Mesenchymal stem cell (in vitro differentiated cells and primary cell): ENCODE measurements around the gene ASXL2.
A peak's percentile ranks its signal among the peaks of the same experiment; 100 is the strongest.

Experiments
- DNase-seq: peaks from one replicate; pipeline ENCODE4 v3.0.0-alpha.2; 2013
- H2AFZ ChIP-seq: one replicate; pipeline ENCODE4 v1.6.1; 2013; ENCODE audit warnings: low read depth, mild to moderate bottlenecking, control low read depth, inconsistent platforms, low read length, moderate library complexity
- H2AK5ac ChIP-seq: 2 replicates; pipeline ENCODE4 v1.6.1; 2013; ENCODE audit warnings: low read length, moderate library complexity, mild to moderate bottlenecking, inconsistent platforms; ENCODE audit not compliant: severe bottlenecking
- H2BK120ac ChIP-seq: one replicate; pipeline ENCODE4 v1.6.1; 2013; ENCODE audit warnings: low read depth, mild to moderate bottlenecking, inconsistent platforms, low read length, moderate library complexity
- H2BK12ac ChIP-seq, 2 experiments: one replicate each; pipeline ENCODE4 v1.6.1; 2013; ENCODE audit warnings: inconsistent platforms in 2 of 2, low read length in 2 of 2, mild to moderate bottlenecking in 2 of 2, moderate library complexity in 2 of 2, control low read depth in 1 of 2
- H2BK15ac ChIP-seq: one replicate; pipeline ENCODE4 v1.6.1; 2013; ENCODE audit warnings: mild to moderate bottlenecking, low read depth, inconsistent platforms; ENCODE audit not compliant: poor library complexity, severe bottlenecking
- H2BK5ac ChIP-seq: 2 replicates; pipeline ENCODE4 v1.6.1; 2013; ENCODE audit warnings: low read depth, mild to moderate bottlenecking, low read length, control low read depth, inconsistent platforms; ENCODE audit not compliant: poor library complexity, severe bottlenecking
- H3K14ac ChIP-seq, 2 experiments: one replicate each; pipeline ENCODE4 v1.6.1; 2013; ENCODE audit warnings: inconsistent platforms in 2 of 2, low read length in 2 of 2, control low read depth in 1 of 2, mild to moderate bottlenecking in 1 of 2, moderate library complexity in 1 of 2
- H3K18ac ChIP-seq, 2 experiments: one replicate each; pipeline ENCODE4 v1.6.1; 2013; ENCODE audit warnings: inconsistent platforms in 2 of 2, low read length in 2 of 2, control low read depth in 1 of 2, low read depth in 1 of 2, mild to moderate bottlenecking in 1 of 2
- H3K23ac ChIP-seq, 2 experiments: one replicate each; pipeline ENCODE4 v1.6.1; 2013; ENCODE audit warnings: inconsistent platforms in 2 of 2, low read length in 2 of 2, mild to moderate bottlenecking in 2 of 2, moderate library complexity in 2 of 2, control low read depth in 1 of 2
- H3K27ac ChIP-seq: 2 replicates; pipeline ENCODE4 v1.5.1; 2013; ENCODE audit warnings: mild to moderate bottlenecking, moderate library complexity, low read length, control low read depth, inconsistent platforms; ENCODE audit not compliant: poor library complexity, severe bottlenecking
- H3K27me3 ChIP-seq, 2 experiments: 2 replicates each; pipeline versions ENCODE4 v1.6.1 to v1.7.0; 2013; ENCODE audit warnings: low read length in 2 of 2, mild to moderate bottlenecking in 2 of 2, moderate library complexity in 2 of 2, control low read depth in 1 of 2, inconsistent platforms in 1 of 2; ENCODE audit not compliant: control insufficient read depth in 1 of 2, insufficient read depth in 1 of 2
- H3K36me3 ChIP-seq, 2 experiments: 2 replicates each; pipeline versions ENCODE4 v1.6.1 to v1.7.0; 2013; ENCODE audit warnings: low read length in 2 of 2, control low read depth in 1 of 2, inconsistent platforms in 1 of 2, low read depth in 1 of 2, mild to moderate bottlenecking in 1 of 2; ENCODE audit not compliant: insufficient read depth in 2 of 2, control insufficient read depth in 1 of 2
- H3K4ac ChIP-seq, 2 experiments: one replicate each; pipeline ENCODE4 v1.6.1; 2013; ENCODE audit warnings: inconsistent platforms in 2 of 2, low read length in 2 of 2, mild to moderate bottlenecking in 2 of 2, moderate library complexity in 2 of 2, control low read depth in 1 of 2, low read depth in 1 of 2
- H3K4me1 ChIP-seq: 2 replicates; pipeline ENCODE4 v1.6.1; 2013; ENCODE audit warnings: low read depth, low read length, control low read depth; ENCODE audit not compliant: control insufficient read depth, insufficient read depth
- H3K4me2 ChIP-seq: 2 replicates; pipeline ENCODE4 v1.6.1; 2013; ENCODE audit warnings: low read length, mild to moderate bottlenecking, inconsistent platforms; ENCODE audit not compliant: poor library complexity, severe bottlenecking
- H3K4me3 ChIP-seq, 2 experiments: 2 replicates each; pipeline versions ENCODE4 v1.5.1 to v1.7.0; 2013; ENCODE audit warnings: low read length in 2 of 2, mild to moderate bottlenecking in 2 of 2, control low read depth in 1 of 2, low read depth in 1 of 2; ENCODE audit not compliant: insufficient read depth in 1 of 2
- H3K79me1 ChIP-seq: replicated peaks from 2 replicates; pipeline ENCODE4 v1.6.1; 2013; ENCODE audit warnings: mild to moderate bottlenecking, control low read depth, low read length, inconsistent platforms; ENCODE audit not compliant: poor library complexity, severe bottlenecking
- H3K9ac ChIP-seq: 2 replicates; pipeline ENCODE4 v1.7.0; 2013; ENCODE audit warnings: mild to moderate bottlenecking, low read length, moderate library complexity
- H3K9me3 ChIP-seq: 2 replicates; pipeline ENCODE4 v1.7.0; 2013; ENCODE audit warnings: mild to moderate bottlenecking, low read length; ENCODE audit not compliant: control insufficient read depth
- H4K8ac ChIP-seq: one replicate; pipeline ENCODE4 v1.6.1; 2013; ENCODE audit warnings: inconsistent platforms, mild to moderate bottlenecking, low read length, moderate library complexity
- H4K91ac ChIP-seq: one replicate; pipeline ENCODE4 v1.6.1; 2013; ENCODE audit warnings: mild to moderate bottlenecking, low read length, inconsistent platforms
- WGBS: methylation state at CpG from one replicate; pipeline ENCODE4 v1.1.7; 2013; ENCODE audit warnings: mixed read lengths; 5-methylcytosine and 5-hydroxymethylcytosine counted together

ASXL2 gene

DNA sequence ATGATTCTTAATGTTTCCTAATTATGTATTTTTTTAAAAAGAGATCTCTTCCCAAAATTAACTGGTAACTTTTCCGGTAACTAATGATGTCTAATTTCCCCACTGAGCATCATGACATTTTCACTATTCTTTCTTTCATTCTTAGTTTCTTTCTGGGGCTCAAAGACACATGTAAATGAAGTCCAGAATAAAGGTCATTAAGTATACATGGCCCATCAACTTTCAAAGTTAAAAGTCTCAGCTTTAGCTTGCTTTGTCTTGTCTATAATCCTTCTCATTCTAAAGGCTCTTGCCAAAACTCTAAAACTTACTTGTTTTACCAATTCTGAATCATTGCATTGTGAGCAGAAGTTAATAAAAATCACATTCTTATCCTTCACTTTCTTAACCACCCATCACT lies 53.6 kb downstream of the ASXL2 start:
- Histone ChIP-seq H2BK5ac (no peak overlapping the region), H3K36me3 (peaks cover 0 to 4% of the 10 kb centered on the region in 2 experiments), H3K4me1 (peaks cover 6% of the 10 kb centered on the region), H3K27me3 (no peaks in the 10 kb centered on the region), H3K4me2 (no peak overlapping the region), H2BK120ac (no peak overlapping the region), H3K14ac (no peak overlapping the region), H2BK12ac (no peak overlapping the region), H3K27ac (no peak overlapping the region), H3K18ac (no peak overlapping the region), H3K79me1 (peaks cover 17% of the 10 kb centered on the region), H3K23ac (no peak overlapping the region), H4K91ac (no peak overlapping the region), H3K4me3 (no peak overlapping the region), H3K4ac (no peak overlapping the region), H3K9me3 (no peaks in the 10 kb centered on the region), H4K8ac (no peak overlapping the region), H2AK5ac (no peak overlapping the region), H2BK15ac (no peak overlapping the region), H2AFZ (no peak overlapping the region), H3K9ac (no peak overlapping the region)
- 100% methylated on average over 1 of the region's 1 CpG for WGBS
- no peak for DNase-seq

DNA sequence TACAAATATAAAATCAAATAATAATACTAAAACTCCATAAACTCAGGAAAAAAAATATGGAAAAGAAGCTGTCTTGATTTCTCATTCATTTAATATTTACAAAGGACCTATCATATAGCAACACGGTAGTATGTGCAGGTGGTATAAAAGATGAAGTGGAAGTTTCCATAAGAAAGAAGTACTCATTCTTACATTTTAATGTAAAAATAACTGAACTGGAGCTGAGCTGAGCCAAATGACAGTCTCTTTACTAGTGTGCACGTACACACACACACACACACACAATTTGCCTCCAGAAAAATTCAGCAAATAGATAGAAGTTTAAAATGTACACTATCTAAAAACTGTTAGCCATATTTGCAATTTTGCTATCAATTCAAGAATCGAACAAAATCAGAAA lies 54.1 kb downstream of the ASXL2 start:
- H3K14ac ChIP-seq = no peak overlapping the region
- no peaks in the 10 kb centered on the region for H3K27me3 ChIP-seq
- no peak overlapping the region for H3K4me3 ChIP-seq
- no peak overlapping the region for H3K4ac ChIP-seq
- no peak overlapping the region for H3K18ac ChIP-seq
- H3K9me3 ChIP-seq = no peaks in the 10 kb centered on the region
- H2BK12ac ChIP-seq = no peak overlapping the region
- H3K36me3 ChIP-seq = peaks cover 0 to 4% of the 10 kb centered on the region in 2 experiments
- no peak overlapping the region for H4K91ac ChIP-seq
- 89% methylated on average over 2 of the region's 3 CpGs for WGBS
- no peak overlapping the region for H2BK15ac ChIP-seq
- peaks cover 5% of the 10 kb centered on the region for H3K4me1 ChIP-seq
- no peak overlapping the region for H3K27ac ChIP-seq
- no peak overlapping the region for H3K4me2 ChIP-seq
- no peak overlapping the region for H2BK5ac ChIP-seq
- peaks cover 16% of the 10 kb centered on the region for H3K79me1 ChIP-seq
- no peak overlapping the region for H2AFZ ChIP-seq
- DNase-seq = no peak
- H4K8ac ChIP-seq = no peak overlapping the region
- H3K23ac ChIP-seq = no peak overlapping the region
- H2AK5ac ChIP-seq = no peak overlapping the region
- no peak overlapping the region for H3K9ac ChIP-seq
- H2BK120ac ChIP-seq = no peak overlapping the region

GRCh38 chr2:25822190-25823117 lies 55.8 kb downstream of the ASXL2 start:
- H3K18ac ChIP-seq = no peak overlapping the region
- H3K79me1 ChIP-seq = peaks cover 13% of the 10 kb centered on the region
- H3K14ac ChIP-seq = no peak overlapping the region
- peak overlapping the region; percentile 39 for H4K91ac ChIP-seq
- no peak for DNase-seq
- H3K9me3 ChIP-seq = no peaks in the 10 kb centered on the region
- H2AFZ ChIP-seq = no peak overlapping the region
- H2AK5ac ChIP-seq = no peak overlapping the region
- no peak overlapping the region for H2BK120ac ChIP-seq
- peaks cover 3% of the 10 kb centered on the region for H3K4me1 ChIP-seq
- no peak overlapping the region for H2BK12ac ChIP-seq
- H3K27me3 ChIP-seq = no peaks in the 10 kb centered on the region
- 90% methylated on average over 30 of the region's 30 CpGs for WGBS
- peak overlapping the region; percentile 40 to 66 for H3K4me3 ChIP-seq
- no peak overlapping the region for H3K23ac ChIP-seq
- no peak overlapping the region for H4K8ac ChIP-seq
- H3K27ac ChIP-seq = no peak overlapping the region
- H2BK5ac ChIP-seq = no peak overlapping the region
- no peak overlapping the region for H2BK15ac ChIP-seq
- peak overlapping the region; percentile 45 for H3K4me2 ChIP-seq
- peak overlapping the region in 1 of 2 experiments; percentile 75 for H3K4ac ChIP-seq
- peak overlapping the region; percentile 69 for H3K9ac ChIP-seq
- H3K36me3 ChIP-seq = peaks cover 0 to 4% of the 10 kb centered on the region in 2 experiments

- H3K18ac ChIP-seq = no peak overlapping the region
- H3K36me3 ChIP-seq = peaks cover 0 to 4% of the 10 kb centered on the region in 2 experiments
- H3K27ac ChIP-seq = no peak overlapping the region
- no peak overlapping the region for H2BK120ac ChIP-seq
- no peak overlapping the region for H2BK12ac ChIP-seq
- no peaks in the 10 kb centered on the region for H3K27me3 ChIP-seq
- no peak overlapping the region for H3K4me2 ChIP-seq
- peak overlapping the region in 1 of 2 experiments; percentile 66 for H3K4me3 ChIP-seq
- H2BK5ac ChIP-seq = no peak overlapping the region
- H3K9me3 ChIP-seq = no peaks in the 10 kb centered on the region
- H3K79me1 ChIP-seq = peaks cover 12% of the 10 kb centered on the region
- no peak overlapping the region for H3K23ac ChIP-seq
- no peak overlapping the region for H4K91ac ChIP-seq
- no peak overlapping the region for H2AFZ ChIP-seq
- no peak overlapping the region for H2AK5ac ChIP-seq
- H2BK15ac ChIP-seq = no peak overlapping the region
- no peak overlapping the region for H4K8ac ChIP-seq
- no peak overlapping the region for H3K4ac ChIP-seq
- 94% methylated on average over 9 of the region's 9 CpGs for WGBS
- no peak for DNase-seq
- no peak overlapping the region for H3K14ac ChIP-seq
- peak overlapping the region; percentile 69 for H3K9ac ChIP-seq
- peaks cover 3% of the 10 kb centered on the region for H3K4me1 ChIP-seq
Measured at GRCh38 chr2:25821225-25822056, 56.8 kb downstream of the ASXL2 start.
